HG02623 (cell line): Measurements from ENCODE around the gene ATP6V0D1.
A peak's percentile ranks its signal among the peaks of the same experiment; 100 is the strongest.
"Not testable (repeated sequence)": the region's sequence is repeated elsewhere in the genome, so short reads cannot be mapped to it uniquely, and the experiment has no call there.

Experiments used
- ATAC-seq: cut with Tn5 transposase; IDR thresholded peaks from one replicate; pipeline ENCODE4 v1.9.1; 2021; ENCODE audit warnings: moderate library complexity; ENCODE audit not compliant: unreplicated experiment

The ATP6V0D1 gene

GRCh38 chr16:67480833-67481560 lies at the start of gene ATP6V0D1:
Gene ATP6V0D1, minus strand, starts transcription at chr16:67481157. Its CDS starts 71 bp downstream, at chr16:67481086.
- ATAC-seq: peak; percentile 94

- ATAC-seq: no peak
Observed at GRCh38 chr16:67530013-67530939, 49.3 kb upstream of the ATP6V0D1 start.

GRCh38 chr16:67529582-67530012 lies 48.6 kb upstream of the ATP6V0D1 start:
- ATAC-seq: no peak

- no peak for ATAC-seq
Observed at GRCh38 chr16:67528870-67529581, 48.1 kb upstream of the ATP6V0D1 start.

- no peak for ATAC-seq
Observed at GRCh38 chr16:67528222-67528869, 47.4 kb upstream of the ATP6V0D1 start, which contains the start of gene RIPOR1. Gene RIPOR1, plus strand, starts transcription at chr16:67528829. Its CDS starts 9,618 bp downstream, at chr16:67538447.

- no peak for ATAC-seq
Observed at GRCh38 chr16:67526149-67526791, 45.3 kb upstream of the ATP6V0D1 start.

GRCh38 chr16:67525176-67525860 lies 44.4 kb upstream of the ATP6V0D1 start:
- no peak for ATAC-seq

- peak; percentile 64 for ATAC-seq
Observed at GRCh38 chr16:67521095-67521804, 40.3 kb upstream of the ATP6V0D1 start.

- no peak for ATAC-seq
Observed at GRCh38 chr16:67519242-67519641, 38.3 kb upstream of the ATP6V0D1 start.

- no peak for ATAC-seq
Observed at GRCh38 chr16:67518676-67519075, 37.7 kb upstream of the ATP6V0D1 start.

- ATAC-seq: no peak
Observed at GRCh38 chr16:67517661-67518423, 36.9 kb upstream of the ATP6V0D1 start.

GRCh38 chr16:67517155-67517445 lies 36.1 kb upstream of the ATP6V0D1 start:
- no peak for ATAC-seq

GRCh38 chr16:67516296-67517154 lies 35.6 kb upstream of the ATP6V0D1 start:
- ATAC-seq: no peak

GRCh38 chr16:67514382-67514828 lies 33.4 kb upstream of the ATP6V0D1 start:
- no peak for ATAC-seq

GRCh38 chr16:67513892-67514291 lies 32.9 kb upstream of the ATP6V0D1 start:
- ATAC-seq: not testable (repeated sequence)

GRCh38 chr16:67509016-67509415 lies 28.1 kb upstream of the ATP6V0D1 start:
- ATAC-seq: no peak

- ATAC-seq: no peak
Observed at GRCh38 chr16:67506468-67506867, 25.5 kb upstream of the ATP6V0D1 start.
